ENCODE measurements around the gene SOCS3.
"Not testable (repeated sequence)": the region's sequence is repeated elsewhere in the genome, so short reads cannot be mapped to it uniquely, and the experiment has no call there.

Gene SOCS3

DNA sequence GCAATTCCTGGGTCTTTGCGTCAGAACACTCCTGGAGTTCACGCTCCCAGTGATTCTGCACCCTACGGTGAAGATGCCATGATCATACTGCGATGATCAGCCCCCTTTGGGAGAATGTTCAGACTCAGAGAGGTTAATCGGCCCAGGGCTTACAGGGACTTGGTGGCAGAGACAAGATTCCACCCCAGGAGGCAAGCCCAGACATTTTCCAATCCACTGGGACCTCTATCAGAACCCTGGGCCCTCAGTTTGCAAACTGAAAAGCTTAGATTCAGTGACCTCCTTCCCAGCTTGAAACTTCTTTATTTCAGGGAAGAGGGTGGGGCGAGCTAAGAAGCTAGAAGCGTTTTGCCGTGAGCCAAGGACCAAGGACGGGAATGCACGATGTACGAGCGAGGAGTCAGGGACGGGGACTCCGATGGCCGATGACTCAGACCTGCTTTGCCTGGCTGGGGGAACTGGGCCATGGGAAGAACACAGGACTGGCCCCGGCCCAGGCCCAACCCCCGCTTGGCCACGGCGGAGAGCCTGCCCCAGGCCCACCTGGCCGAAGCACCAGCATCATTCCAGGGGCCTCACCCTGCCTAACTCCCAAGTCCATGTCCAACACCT lies 34.7 kb downstream of the SOCS3 start:
- peak in 1 of 2 donors; percentile 46 for DNase-seq

DNA sequence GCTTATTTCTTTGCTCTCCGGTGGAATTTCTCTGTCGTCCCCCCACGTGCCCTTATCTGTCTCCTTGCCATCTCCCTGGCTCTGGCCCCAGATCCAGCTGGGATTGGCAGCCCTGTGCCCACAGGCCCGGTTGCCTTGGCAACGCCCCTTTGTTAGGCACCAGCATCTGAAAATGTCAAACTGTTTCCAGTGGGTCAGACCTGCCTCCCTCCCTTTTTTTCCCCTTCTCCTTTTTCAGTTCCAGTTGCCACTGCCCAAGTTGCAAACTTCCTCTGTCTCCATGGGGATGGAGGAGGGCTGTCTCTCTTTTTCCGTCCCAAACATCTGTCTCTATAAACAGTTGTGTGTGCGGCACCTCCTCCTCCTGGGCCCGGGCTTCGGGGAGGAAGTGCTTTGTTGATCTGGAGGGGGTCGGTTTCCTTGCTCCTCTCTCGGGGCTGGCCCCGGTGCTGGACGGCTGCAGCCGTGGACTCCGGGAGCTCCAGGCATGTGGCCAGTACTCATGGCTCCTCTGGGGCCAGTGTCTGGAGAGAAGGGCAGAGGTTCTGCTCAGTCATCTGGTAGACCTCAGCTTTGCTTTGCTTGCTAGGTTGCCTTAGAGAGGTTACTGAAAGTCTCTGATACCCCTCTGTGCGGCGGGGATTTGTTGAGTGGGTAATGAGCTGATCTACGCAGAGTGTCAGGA lies 35.3 kb downstream of the SOCS3 start:
- peak; percentile 41 to 71 for DNase-seq

DNA sequence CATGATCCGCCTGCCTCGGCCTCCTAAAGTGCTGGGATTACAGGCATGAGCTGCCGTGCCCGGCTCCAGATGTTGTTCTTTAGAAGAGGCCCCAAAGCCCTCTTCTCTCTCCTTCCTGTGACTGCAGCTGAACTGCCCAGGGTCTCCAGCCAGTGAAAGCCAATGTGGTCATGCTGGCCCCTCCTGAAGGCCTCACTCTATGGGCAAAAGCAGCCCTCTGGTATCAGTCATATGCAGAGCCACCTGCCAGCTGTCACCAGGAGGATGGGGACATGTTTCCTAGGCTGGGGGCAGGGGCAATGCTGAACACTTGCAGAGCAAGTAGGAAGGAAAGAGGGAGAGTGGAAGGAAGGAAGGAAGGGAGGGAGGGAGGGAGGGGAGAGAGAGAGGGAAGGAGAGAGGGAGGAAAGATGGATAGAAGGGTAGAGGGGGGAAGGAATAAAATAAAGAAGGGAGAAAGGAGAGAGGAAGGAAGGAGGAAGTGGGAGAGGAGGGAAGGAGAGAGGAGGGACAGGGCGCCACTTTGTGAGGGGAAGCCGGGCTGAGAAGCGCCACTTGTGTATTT lies 36.0 kb downstream of the SOCS3 start:
- DNase-seq = no peak

DNA sequence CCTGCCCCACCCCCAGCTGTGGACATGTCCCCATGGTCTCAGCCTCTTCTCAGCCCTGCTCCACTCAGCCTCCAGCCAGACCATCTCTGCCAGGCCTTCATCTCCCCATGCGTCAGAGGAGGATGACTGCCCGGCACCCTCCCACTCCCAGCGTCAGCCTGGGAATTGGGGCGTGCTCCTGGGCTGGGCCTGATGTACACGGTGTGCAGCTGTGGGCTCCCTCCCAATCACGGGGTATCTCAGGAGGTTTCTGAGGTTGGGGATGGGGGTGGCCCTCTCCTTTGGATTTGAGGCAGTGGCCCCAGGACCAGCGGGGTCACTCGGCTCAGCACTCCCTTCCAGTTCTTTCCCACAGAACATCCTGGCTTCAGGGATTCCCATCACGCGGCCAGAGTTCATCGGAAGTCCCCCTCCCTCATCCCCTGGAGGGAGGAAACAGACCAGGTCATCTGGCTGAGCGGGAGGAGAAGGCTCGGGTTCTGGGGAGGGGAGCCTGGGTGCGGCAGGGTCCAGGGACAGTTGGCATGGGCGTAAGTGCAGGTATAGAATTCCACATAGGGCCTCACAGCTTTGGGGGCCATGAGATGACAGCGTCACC lies 36.9 kb downstream of the SOCS3 start:
- DNase-seq = no peak

DNA sequence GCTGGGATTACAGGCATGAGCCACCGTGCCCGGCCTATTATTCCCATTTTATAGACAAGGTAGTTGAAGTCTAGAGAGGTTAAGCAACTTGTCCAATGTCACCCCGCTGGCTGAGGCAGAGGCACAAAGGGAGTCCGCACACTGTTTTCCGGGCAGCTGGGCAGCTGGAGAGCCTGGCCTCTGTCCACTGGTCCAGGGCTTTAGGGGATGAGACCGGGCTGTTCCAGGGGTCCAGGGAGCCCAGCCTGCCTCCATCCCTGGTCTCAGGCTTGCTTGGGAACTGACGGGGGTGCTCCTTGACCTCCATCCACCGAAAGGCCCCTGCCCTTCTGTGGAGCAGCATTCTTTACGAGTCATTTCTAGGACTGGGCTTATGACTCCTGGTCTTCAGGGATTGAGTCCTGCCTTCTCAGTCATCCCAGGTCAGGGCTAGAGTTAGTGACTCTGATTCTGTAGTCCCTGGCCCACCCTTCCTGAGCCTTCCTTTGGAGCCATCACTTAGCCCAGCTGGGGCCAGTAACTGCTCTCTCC lies 37.5 kb downstream of the SOCS3 start:
- no peak for DNase-seq

DNA sequence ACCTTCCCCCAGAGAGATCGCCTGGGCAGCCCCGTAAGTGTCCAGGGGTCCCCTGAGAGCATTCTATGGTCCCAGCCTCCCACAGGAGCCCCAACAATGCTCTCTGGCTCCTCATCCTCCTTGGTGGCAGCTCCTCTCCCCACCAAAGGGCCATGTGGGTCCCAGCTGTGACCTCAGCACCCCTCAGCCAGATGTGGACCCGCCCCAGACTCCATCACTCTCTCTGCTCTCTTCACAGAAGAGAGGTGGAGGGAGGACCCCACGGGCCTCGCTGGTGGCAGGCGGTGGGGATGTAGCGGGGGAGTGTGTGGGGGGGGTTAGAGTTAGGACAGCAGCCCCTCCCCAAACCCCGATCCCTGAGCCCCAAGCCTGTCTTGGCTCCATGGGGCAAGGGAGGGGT lies 41.0 kb downstream of the SOCS3 start:
- no peak for DNase-seq

DNA sequence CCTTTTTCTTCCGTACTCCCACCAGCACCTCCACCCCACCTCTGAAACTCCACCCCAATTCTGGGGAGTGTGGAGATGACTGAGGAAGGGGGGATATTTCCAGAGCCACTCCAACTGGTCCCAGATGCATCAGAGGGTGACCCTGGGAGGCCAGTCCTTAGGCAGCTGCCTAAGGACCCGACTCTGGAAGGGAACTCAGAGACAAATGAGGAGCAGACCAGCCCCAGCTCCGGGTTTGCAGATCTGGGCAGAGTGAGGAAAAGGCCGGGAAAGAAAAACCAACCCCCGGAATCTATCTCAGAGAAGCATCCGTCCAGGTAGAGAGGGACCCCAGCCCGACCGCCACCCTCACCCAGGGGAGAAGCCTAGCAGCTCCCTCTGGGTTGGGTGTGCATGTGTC lies 41.5 kb downstream of the SOCS3 start:
- DNase-seq = no peak

DNA sequence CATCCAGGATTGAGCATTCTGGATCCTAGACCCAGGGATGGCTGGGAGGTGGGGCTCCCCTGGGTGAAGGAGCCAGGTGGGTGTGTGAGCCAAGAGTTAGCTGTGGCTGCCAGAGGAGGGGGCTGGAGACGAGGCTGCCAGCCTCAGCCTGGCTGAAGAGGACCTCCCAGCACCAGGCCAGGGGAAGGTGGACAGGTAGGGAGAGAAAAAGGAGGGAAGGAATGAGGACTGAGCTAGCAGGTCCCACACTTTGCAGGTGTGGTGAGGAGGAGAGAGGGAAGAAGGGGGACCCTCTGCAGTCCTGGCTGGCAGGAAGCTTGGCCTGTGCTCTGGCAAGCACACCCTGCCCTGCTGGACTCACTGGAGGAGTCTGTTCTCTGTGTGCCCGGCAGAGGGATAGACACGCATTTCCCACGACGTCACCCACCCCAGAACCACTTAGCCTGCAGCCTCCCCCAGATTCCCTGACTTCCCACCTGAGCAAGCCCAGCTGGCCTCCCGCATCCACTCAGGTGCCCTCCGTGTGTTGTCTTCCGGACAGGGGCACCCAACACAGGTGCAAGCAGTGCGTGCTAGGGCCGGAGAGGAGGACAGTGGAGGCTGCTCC lies 42.0 kb downstream of the SOCS3 start:
- no peak for DNase-seq

DNA sequence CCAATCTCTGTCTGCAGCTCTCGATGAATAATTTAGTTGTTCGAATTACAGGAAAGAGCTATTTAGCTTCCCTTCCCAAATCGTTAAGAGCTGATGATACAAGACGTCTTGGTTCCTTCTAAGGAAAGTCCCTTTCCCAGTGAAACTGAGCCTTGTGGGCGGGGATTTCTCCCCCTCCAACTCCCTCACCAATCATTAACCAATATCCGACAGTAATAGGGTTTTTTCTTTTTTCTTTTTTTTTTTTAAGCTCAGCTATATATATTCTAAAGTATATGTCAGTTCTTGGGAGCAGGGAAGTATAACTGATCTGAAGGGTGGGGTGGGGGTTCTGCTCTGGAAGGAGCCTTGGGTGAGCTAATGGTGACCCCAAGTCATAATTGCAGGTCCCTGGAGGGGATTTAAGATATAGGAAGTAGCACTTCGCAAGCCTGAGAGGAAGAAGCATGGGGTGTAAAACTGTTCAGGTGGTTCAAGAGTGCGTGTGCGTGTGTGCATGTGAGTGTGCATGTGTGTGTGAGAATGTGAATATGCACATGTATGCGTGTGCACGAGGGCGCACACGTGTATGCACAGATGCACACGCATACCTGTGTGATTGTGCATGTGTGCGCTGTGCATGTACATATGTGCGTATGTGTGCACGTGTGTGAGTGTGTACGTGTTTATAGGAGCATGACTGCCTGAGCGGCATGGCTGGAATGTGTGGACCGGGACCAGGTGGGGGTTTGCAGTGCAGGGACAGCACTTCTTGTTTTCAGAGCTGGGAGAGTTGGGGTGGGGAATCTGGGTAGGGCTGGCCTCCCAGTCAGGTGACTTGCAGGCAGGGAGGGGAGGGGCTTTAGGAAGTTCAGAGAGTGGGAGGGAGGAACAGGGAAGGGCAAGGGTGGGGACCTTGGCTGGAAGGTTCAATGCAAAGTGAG lies 42.7 kb downstream of the SOCS3 start:
- DNase-seq = no peak

DNA sequence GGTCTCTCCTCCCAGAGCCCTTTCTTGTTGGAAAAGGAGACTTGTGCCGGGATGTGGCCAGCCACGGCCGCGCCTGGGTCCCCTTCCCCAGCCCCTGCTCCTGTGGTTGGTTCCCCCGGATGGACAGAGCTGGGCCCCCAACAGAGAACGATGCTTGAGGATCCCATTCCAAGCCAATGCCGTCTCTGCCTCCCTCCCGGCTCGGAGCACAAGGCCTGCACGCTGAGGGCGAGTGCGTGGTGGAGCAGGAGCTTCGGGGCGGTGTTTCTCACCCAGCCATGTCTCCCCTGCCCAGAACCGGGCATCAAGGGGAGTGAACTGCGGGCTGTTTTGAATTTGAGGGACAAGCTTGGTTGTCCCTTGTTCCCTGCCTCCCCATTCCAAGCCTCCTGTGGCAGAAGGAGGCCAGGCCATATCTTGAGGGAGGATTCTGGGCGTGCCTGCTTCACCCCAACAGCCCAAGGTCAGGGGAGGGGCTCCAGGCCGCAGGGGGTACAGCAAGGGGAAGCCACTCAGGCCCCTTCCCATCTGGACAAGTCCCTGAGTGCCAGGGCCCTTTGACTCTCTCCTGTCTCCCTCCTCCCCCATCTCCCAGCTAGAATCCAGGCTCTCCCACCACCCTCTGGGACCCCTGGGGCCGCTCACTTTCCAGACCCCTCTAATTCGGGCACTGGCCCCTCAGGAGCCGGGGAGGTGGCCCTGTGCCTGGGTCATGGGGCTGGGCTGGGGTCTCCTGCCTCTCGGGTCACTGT lies 43.6 kb downstream of the SOCS3 start:
- DNase-seq = no peak

DNA sequence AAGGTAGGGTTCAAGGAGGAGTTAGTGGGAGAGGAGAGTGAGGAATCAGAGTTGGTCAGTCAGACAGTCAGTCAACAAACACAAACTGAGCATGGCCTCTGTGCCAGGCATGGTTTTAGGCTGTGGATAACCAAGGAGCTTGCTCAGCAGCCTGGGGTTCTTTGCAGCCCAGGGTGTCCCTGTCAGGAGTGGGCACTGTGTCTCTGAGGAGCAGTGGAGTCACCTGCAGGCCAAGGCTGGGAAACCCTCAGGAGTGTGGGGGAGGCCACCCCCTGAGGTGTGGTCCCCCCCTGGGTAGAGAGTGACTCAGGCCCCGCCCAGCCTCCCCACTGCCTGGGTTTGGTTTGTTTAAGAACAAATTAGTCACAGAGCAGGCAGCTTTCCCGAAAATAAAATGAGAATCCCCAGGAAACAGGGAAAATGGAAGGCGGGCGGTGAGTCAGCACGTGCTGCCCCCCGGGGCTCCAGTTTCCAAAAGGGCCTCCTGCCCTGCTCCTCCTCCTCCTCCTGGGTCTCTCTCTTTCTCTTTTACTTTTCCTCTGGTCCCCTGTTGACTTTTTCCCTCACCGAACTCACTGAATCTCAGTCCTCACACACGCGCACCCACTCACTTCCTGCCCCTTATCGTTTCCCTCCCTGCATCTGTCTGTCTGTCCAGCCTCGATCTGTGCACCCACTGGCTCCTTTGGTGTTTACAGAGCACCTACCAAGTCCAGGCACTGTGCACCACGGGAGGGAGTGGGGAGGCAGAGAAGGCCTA lies 44.3 kb downstream of the SOCS3 start:
- DNase-seq = no peak

DNA sequence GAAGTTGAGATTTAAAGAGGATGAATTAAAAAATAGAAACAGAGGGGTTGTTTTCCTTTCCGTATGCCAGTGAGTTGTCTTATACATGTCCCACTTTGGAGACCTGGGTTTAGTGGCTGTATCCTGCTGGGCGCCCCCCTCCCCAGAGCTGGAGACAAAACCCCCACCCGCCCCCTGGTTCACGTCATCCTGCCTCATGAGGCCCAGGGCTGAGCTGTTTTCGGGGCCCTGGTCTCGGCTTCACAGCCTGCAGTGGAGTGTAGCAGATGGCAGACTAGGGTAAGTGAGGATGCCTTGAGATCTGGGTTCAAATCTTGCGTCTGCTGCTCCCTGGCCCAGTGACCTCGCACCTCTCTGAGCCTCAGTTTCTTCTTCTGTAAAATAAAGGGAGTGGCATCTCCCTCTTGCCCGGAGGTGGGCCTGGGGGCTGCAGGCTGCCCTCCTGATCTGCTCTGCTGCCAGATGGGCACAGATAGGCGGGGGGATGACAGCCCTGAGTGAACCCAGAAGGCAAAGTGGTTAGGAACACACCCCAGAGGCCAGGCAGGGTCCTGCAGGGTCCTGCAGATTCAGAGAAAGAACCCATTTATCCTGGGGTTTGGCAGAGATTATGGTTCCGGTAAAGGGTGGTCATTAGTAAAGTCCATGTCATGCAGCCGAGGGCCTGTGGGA lies 45.1 kb downstream of the SOCS3 start:
- no peak for DNase-seq

DNA sequence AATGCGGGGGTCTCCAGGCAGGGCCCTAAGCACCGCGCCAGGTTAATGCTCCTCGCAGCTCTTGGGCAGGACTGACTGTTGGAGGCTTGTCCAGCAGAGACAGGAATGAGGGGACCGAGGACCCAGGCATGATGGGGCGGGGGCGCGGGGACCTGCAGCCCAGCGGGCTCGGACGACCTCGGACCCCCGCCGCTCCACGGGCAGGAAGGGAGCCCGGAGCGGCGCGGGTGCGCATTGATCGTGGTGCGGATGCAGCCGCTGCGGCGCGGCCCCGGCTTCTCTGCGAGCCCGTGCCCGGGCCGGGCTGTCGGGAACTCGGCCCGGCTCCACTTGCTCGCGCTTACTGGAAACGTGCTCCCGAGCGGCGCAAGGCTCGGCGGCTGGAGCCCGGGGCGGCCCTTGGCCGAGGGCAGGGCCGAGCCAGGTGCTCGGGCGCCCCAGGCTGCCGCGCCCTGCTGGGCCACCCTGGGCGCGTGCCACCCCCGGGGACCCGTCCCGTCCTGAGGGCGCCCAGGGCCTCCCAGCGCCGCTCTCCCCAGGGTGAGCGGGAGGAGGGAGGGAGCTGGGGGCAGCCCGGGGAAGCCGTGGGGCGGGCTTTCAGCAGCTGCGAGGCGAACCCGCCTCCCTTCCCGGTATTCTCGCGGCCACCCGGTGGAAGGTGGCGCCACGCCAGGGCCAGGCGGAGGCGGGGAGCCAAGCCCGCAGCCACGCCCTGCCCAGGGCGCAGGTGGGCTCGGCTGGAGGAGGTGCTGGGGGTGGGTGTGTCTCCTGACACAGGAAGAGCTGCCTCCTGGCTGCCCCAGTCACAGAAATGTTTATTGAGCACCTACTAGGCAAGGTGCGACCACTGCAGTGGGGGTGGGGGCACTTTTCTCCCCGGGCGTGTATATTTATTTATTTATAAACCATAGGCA lies 45.9 kb downstream of the SOCS3 start:
- peak; percentile 70 to 80 for DNase-seq

DNA sequence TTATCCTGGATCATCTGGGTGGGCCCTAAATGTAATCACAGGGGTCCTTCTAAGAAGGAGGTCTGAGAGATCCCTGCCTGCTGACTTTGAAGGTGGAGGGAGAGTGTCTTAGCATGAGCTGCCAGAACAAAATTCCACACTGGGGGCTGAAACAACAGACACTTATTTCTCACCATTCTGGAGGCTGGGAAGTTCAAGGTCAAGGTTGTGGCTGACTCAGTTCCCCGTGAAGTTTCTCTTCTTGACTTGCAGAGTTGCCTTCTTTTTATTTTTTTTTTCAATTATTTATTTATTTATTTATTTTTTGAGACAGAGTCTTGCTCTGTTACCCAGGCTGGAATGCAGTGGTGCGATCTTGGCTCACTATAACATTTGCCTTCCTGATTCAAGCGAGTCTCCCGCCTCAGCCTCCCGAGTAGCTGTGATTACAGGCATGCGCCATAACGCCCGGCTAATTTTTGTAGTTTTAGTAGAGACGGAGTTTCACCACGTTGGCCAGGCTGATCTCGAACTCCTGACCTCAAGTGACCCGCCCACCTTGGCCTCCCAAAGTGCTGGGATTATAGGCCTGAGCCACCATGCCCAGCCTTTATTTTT lies 50.1 kb downstream of the SOCS3 start:
- DNase-seq = not testable (repeated sequence)

DNA sequence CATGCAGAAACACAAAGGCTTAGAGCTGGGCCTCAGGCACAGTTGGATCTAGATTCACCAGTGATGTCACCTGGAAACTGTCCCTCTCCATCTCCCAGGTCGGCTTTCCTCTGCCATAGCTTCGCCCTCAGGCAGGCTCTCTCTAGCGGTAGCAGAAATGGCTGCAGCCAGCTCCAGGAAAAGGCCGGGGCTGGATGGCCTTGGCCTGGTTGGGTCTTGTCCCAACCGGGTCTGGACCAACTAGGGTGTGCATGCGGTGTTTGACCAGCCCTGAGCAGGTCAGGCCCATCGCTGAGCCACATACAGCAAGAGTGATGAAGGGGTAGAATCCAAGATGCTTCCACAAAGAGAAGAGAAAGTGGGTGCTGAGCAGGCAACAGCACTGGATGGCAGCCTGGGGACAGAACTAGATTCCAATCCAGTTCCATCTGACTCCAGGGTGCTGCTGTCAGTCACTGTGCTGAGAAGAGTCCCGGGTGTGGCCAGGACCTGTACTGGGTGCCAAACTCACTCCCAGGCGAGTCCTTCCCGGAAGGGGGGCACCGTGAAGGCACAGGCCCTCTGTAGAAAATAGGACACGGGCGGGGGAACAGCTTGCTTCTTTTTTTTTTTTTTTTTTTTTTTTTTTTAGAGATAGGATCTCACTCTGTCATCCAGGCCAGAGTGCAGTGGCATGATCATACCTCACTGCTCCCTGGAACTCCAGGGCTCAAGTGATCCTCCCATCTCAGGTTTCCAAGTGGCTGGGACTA lies 51.8 kb downstream of the SOCS3 start:
- DNase-seq = no peak

DNA sequence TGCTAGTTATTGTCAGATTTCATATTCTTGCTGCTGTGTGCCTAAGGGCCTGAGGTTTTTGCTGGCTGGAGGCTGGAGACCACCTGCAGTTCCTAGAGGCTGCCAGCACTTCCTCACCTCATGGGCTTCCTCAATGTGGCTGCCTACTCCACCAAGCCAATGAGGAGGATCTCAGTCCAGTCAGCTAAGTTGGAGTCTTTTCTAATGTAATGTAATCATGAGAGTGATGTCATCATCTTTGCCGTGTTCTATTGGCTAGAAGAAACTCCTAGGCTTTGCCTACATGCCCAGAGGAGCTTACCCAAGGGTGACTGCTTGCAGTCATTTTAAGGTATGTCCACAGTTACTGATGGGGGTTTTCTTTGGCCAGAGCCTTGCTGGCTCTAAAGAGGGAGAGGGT lies 53.0 kb downstream of the SOCS3 start:
- DNase-seq = no peak

Data from CD4-positive, alpha-beta T cell treated with Interleukin-4 for 1 hour (primary cell).